Type B pancreatic cell (in vitro differentiated cells): ENCODE measurements around the gene PACSIN3. TPM values are rescaled to one million over a fixed set of nuclear protein-coding genes. Genes with fewer than 3 reads are reported as not detected.

ENCODE experiments used
- DNase-seq: peaks from one replicate; pipeline ENCODE4 v3.0.0; 2021; ENCODE audit warnings: mixed read lengths; ENCODE audit not compliant: unreplicated experiment; ENCODE audit errors: extremely low spot score
- H3K27ac Mint-ChIP-seq: 2 replicates; pipeline ENCODE4 v1.8.0; 2021; ENCODE audit warnings: mild to moderate bottlenecking, mixed read lengths
- H3K27me3 Mint-ChIP-seq: 2 replicates; pipeline ENCODE4 v1.8.0; 2021; ENCODE audit warnings: mixed read lengths
- H3K36me3 Mint-ChIP-seq: 2 replicates; pipeline ENCODE4 v1.8.0; 2021; ENCODE audit warnings: mixed read lengths
- H3K4me1 Mint-ChIP-seq: one replicate; pipeline ENCODE4 v1.8.0; 2021; ENCODE audit warnings: mixed read lengths; ENCODE audit not compliant: unreplicated experiment
- H3K4me3 Mint-ChIP-seq: 2 replicates; pipeline ENCODE4 v1.8.0; 2021; ENCODE audit warnings: mild to moderate bottlenecking, mixed read lengths
- H3K9me3 Mint-ChIP-seq: 2 replicates; pipeline ENCODE4 v1.8.0; 2021; ENCODE audit warnings: mixed read lengths
- CTCF ChIP-seq: fragments of 200-600 bp; sonication (generic); conservative IDR thresholded peaks from 2 replicates; pipeline ENCODE4 v1.5.0; 2021; ENCODE audit warnings: antibody characterized with exemption, mild to moderate bottlenecking
- microRNA-seq: library from miRNA; unstranded; fragments of <30 nt; microRNA quantifications from one replicate; pipeline ENCODE4, GENCODE V29; 2020
- total RNA-seq: library from RNA; stranded (reverse); gene quantifications from 2 replicates; pipeline ENCODE4 v1.2.1, GENCODE V29; 2021; ENCODE audit warnings: low replicate concordance

Gene PACSIN3
- total RNA-seq, 1 donor from 2014 or later = 52.5 TPM

GRCh38 chr11:47131136-47131535, 55.1 kb downstream of the PACSIN3 start:
- no peak for TF ChIP-seq CTCF
- no peaks in the 10 kb centered on the region for H3K36me3 Mint-ChIP-seq
- peaks cover 7% of the 10 kb centered on the region for H3K4me1 Mint-ChIP-seq
- H3K4me3 Mint-ChIP-seq = no peak overlapping the region
- H3K9me3 Mint-ChIP-seq = no peaks in the 10 kb centered on the region
- DNase-seq = no peak
- H3K27me3 Mint-ChIP-seq = no peaks in the 10 kb centered on the region
- H3K27ac Mint-ChIP-seq = no peak overlapping the region

- Mint-ChIP-seq H3K4me3 (no peak overlapping the region), H3K27me3 (no peaks in the 10 kb centered on the region), H3K36me3 (no peaks in the 10 kb centered on the region), H3K27ac (no peak overlapping the region), H3K4me1 (peaks cover 7% of the 10 kb centered on the region), H3K9me3 (no peaks in the 10 kb centered on the region)
- no peak for TF ChIP-seq CTCF
- no peak for DNase-seq
These were observed 55.7 kb downstream of the PACSIN3 start for GRCh38 chr11:47130543-47130942.

Small RNA genes lying within 50 kb of the gene (microRNA-seq; reads per million reads assigned to microRNA genes)
- gene MIR6745 = not detected

Other genes starting within 250 kb of the PACSIN3 start
- 34.0 and 44.4 TPM in 2 replicates for gene CSTPP1, start 249.7 kb downstream of the PACSIN3 start, total RNA-seq
- gene ARFGAP2, start 9.6 kb downstream of the PACSIN3 start, total RNA-seq = 99.9 and 103 TPM in 2 replicates
- 40.0 and 50.1 TPM in 2 replicates for gene DDB2, start 28.5 kb upstream of the PACSIN3 start, total RNA-seq
- gene ACP2, start 62.4 kb upstream of the PACSIN3 start, total RNA-seq = 41.1 and 42.2 TPM in 2 replicates
- gene NR1H3, start 71.6 kb upstream of the PACSIN3 start, total RNA-seq = 14.2 and 18.9 TPM in 2 replicates
- gene MADD, start 83.7 kb upstream of the PACSIN3 start, total RNA-seq = 41.1 and 47.7 TPM in 2 replicates
- gene MYBPC3, start 166.3 kb upstream of the PACSIN3 start, total RNA-seq = 0.40 and 1.8 TPM in 2 replicates
- gene SPI1, start 192.1 kb upstream of the PACSIN3 start, total RNA-seq = not detected in 2 replicates
- gene SLC39A13, start 222.2 kb upstream of the PACSIN3 start, total RNA-seq = 28.7 and 44.8 TPM in 2 replicates
- 104 and 141 TPM in 2 replicates for gene PSMC3, start 240.0 kb upstream of the PACSIN3 start, total RNA-seq